GM19467 (cell line): ENCODE measurements around the gene BMS1.

Experiments used
- ATAC-seq: cut with Tn5 transposase; IDR thresholded peaks from one replicate; pipeline ENCODE4 v1.9.1; 2021; ENCODE audit warnings: mild to moderate bottlenecking, moderate library complexity; ENCODE audit not compliant: unreplicated experiment

The BMS1 gene

GRCh38 chr10:42882597-42882996 is 100.0 kb downstream of the BMS1 start:
- no peak for ATAC-seq
